ENCODE results near the gene ZSCAN9. TPM values are rescaled to one million over a fixed set of nuclear protein-coding genes. Genes with fewer than 3 reads are reported as not detected.
A peak's percentile ranks its signal among the peaks of the same experiment; 100 is the strongest.

Gene ZSCAN9
- total RNA-seq, 2 donors from 2014 or later = 11.6 to 29.0 TPM

GRCh38 chr6:28224131-28225055, 682 bp upstream of the ZSCAN9 start:
- Histone ChIP-seq H3K36me3 (peaks cover 17% of the 10 kb centered on the region), H3K9me3 (no peaks in the 10 kb centered on the region), H3K4me3 (peak overlapping the region; percentile 78), H3K27ac (peak overlapping the region; percentile 36 to 71), H3K4me1 (ENCODE audit: control insufficient read depth in 1 of 2, low read depth in 2 of 2) (peaks cover 6 to 16% of the 10 kb centered on the region in 2 donors), H3K27me3 (replicated peaks; ENCODE audit: insufficient read depth) (no peaks in the 10 kb centered on the region)
- ATAC-seq (ENCODE audit: insufficient number of reproducible peaks, low FRiP score, low read depth) (no peak), DNase-seq (ENCODE audit: low spot score) (no peak)
- TF ChIP-seq CTCF (IDR thresholded peaks at IDR 0.05) = no peak

- TF ChIP-seq CTCF (IDR thresholded peaks at IDR 0.05) = no peak
- Histone ChIP-seq H3K4me1 (ENCODE audit: control insufficient read depth in 1 of 2, low read depth in 2 of 2) (peaks cover 5 to 15% of the 10 kb centered on the region in 2 donors), H3K4me3 (no peak overlapping the region), H3K27me3 (replicated peaks; ENCODE audit: insufficient read depth) (no peaks in the 10 kb centered on the region), H3K9me3 (no peaks in the 10 kb centered on the region), H3K36me3 (peaks cover 29% of the 10 kb centered on the region), H3K27ac (no peak overlapping the region)
- DNase-seq (ENCODE audit: low spot score) (no peak), ATAC-seq (ENCODE audit: insufficient number of reproducible peaks, low FRiP score, low read depth) (no peak)
Measured at GRCh38 chr6:28226460-28226859, 1.4 kb downstream of the ZSCAN9 start.

- ATAC-seq (ENCODE audit: insufficient number of reproducible peaks, low FRiP score, low read depth) (no peak), DNase-seq (ENCODE audit: low spot score) (no peak)
- H3K4me1 ChIP-seq (ENCODE audit: control insufficient read depth in 1 of 2, low read depth in 2 of 2) = no peaks in the 10 kb centered on the region
- H3K27me3 ChIP-seq (replicated peaks; ENCODE audit: insufficient read depth) = no peaks in the 10 kb centered on the region
- H3K36me3 ChIP-seq = peaks cover 43% of the 10 kb centered on the region
- no peak overlapping the region for H3K4me3 ChIP-seq
- no peak for TF ChIP-seq CTCF (IDR thresholded peaks at IDR 0.05)
- H3K9me3 ChIP-seq = no peaks in the 10 kb centered on the region
- no peak overlapping the region for H3K27ac ChIP-seq
Measured at GRCh38 chr6:28232785-28233184, 7.7 kb downstream of the ZSCAN9 start.

GRCh38 chr6:28235912-28236452, 10.9 kb downstream of the ZSCAN9 start:
- ATAC-seq (ENCODE audit: insufficient number of reproducible peaks, low FRiP score, low read depth) = no peak
- H3K27me3 ChIP-seq (replicated peaks; ENCODE audit: insufficient read depth) = no peaks in the 10 kb centered on the region
- DNase-seq (ENCODE audit: low spot score) = no peak
- TF ChIP-seq CTCF (IDR thresholded peaks at IDR 0.05) = no peak
- H3K27ac ChIP-seq = no peak overlapping the region
- no peaks in the 10 kb centered on the region for H3K9me3 ChIP-seq
- H3K36me3 ChIP-seq = peaks cover 22% of the 10 kb centered on the region
- no peaks in the 10 kb centered on the region for H3K4me1 ChIP-seq (ENCODE audit: control insufficient read depth in 1 of 2, low read depth in 2 of 2)
- H3K4me3 ChIP-seq = no peak overlapping the region

- no peak overlapping the region for H3K4me3 ChIP-seq
- H3K36me3 ChIP-seq = no peaks in the 10 kb centered on the region
- TF ChIP-seq CTCF (IDR thresholded peaks at IDR 0.05) = no peak
- H3K27ac ChIP-seq = no peak overlapping the region
- ATAC-seq (ENCODE audit: insufficient number of reproducible peaks, low FRiP score, low read depth) = no peak
- DNase-seq (ENCODE audit: low spot score) = no peak
- H3K27me3 ChIP-seq (replicated peaks; ENCODE audit: insufficient read depth) = no peaks in the 10 kb centered on the region
- no peaks in the 10 kb centered on the region for H3K9me3 ChIP-seq
- H3K4me1 ChIP-seq (ENCODE audit: control insufficient read depth in 1 of 2, low read depth in 2 of 2) = no peaks in the 10 kb centered on the region
Measured at GRCh38 chr6:28239636-28240035, 14.6 kb downstream of the ZSCAN9 start.
